Colonic mucosa (tissue), 4 donors: ENCODE data around the gene DCUN1D4. TPM values are rescaled to one million over a fixed set of nuclear protein-coding genes. Genes with fewer than 3 reads are reported as not detected.

Source experiments
- DNase-seq: peaks from one replicate; pipeline ENCODE4 v3.0.0-alpha.2; 2020
- H3K27ac ChIP-seq: fragments of 200-600 bp; one replicate; pipeline ENCODE4 v1.8.0; 2021
- H3K27me3 ChIP-seq: fragments of 200-600 bp; one replicate; pipeline ENCODE4 v1.8.0; 2021
- H3K36me3 ChIP-seq: fragments of 200-600 bp; one replicate; pipeline ENCODE4 v1.8.0; 2021
- H3K4me1 ChIP-seq: fragments of 200-600 bp; one replicate; pipeline ENCODE4 v1.8.0; 2021; ENCODE audit warnings: mild to moderate bottlenecking
- H3K4me3 ChIP-seq: fragments of 200-600 bp; one replicate; pipeline ENCODE4 v1.8.0; 2021
- H3K9ac ChIP-seq, 2 donors: one replicate each; pipeline ENCODE4 v1.7.0; 2013; ENCODE audit warnings: control low read depth in 2 of 2, low read depth in 2 of 2, low read length in 2 of 2
- H3K9me3 ChIP-seq: fragments of 200-600 bp; one replicate; pipeline ENCODE4 v1.8.0; 2021
- intact Hi-C: fragments of 100-400 bp; cut with DNase I; formaldehyde crosslinking; loops from one replicate; pipeline ENCODE4 v1.14.1; 2022
- total RNA-seq, 2 donors: library from RNA; stranded (reverse); fragmentation: NEBNext Ultra II Directional in 1 of 2; extraction: Animal tissue kit (Norgen Biotek cat#: 25700) in 1 of 2; gene quantifications; one replicate each; pipeline ENCODE4 v1.2.1, GENCODE V29; 2021
- TF ChIP-seq, protein P1 (sequence below): fragments of 200-600 bp; IDR thresholded peaks from one replicate; pipeline ENCODE4 v1.8.0; 2022; ENCODE audit warnings: antibody characterized with exemption, mild to moderate bottlenecking
- donor health status: healthy.
- donor health status: DM: no; HTN: no; CAD: no.
- donor health status: DM: no; HTN: no; CAD: no.

Gene DCUN1D4
- total RNA-seq, 2 donors from 2014 or later, result 30.4 to 36.0 TPM

DNA sequence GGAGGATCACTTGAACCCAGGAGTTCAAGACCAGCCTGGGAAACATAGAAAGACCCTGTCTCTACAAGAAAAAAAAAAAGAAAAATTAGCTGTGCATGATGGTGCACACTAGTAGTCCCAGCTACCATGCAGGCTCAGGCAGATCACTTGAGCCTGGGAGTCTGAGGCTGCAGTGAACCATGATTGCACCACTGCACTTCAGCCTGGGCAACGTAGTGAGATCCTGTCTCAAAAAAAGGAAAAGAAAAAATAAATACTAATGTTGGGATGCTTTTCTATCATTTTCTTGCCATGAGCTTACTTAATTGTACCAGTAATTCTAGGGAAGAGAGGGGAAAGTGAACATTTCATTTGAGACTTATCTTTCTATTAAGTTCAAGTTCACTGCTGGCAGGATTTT lies 19.8 kb downstream of the DCUN1D4 start:
- Histone ChIP-seq H3K4me1 (no peaks in the 10 kb centered on the region), H3K27me3 (no peaks in the 10 kb centered on the region), H3K27ac (no peak overlapping the region), H3K9ac (no peak overlapping the region), H3K4me3 (no peak overlapping the region), H3K36me3 (peaks cover 6% of the 10 kb centered on the region), H3K9me3 (no peaks in the 10 kb centered on the region)
- DNase-seq, result no peak
- intact Hi-C loops, result no loop called here
- TF ChIP-seq, protein P1, sequence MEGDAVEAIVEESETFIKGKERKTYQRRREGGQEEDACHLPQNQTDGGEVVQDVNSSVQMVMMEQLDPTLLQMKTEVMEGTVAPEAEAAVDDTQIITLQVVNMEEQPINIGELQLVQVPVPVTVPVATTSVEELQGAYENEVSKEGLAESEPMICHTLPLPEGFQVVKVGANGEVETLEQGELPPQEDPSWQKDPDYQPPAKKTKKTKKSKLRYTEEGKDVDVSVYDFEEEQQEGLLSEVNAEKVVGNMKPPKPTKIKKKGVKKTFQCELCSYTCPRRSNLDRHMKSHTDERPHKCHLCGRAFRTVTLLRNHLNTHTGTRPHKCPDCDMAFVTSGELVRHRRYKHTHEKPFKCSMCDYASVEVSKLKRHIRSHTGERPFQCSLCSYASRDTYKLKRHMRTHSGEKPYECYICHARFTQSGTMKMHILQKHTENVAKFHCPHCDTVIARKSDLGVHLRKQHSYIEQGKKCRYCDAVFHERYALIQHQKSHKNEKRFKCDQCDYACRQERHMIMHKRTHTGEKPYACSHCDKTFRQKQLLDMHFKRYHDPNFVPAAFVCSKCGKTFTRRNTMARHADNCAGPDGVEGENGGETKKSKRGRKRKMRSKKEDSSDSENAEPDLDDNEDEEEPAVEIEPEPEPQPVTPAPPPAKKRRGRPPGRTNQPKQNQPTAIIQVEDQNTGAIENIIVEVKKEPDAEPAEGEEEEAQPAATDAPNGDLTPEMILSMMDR, result no peak

DNA sequence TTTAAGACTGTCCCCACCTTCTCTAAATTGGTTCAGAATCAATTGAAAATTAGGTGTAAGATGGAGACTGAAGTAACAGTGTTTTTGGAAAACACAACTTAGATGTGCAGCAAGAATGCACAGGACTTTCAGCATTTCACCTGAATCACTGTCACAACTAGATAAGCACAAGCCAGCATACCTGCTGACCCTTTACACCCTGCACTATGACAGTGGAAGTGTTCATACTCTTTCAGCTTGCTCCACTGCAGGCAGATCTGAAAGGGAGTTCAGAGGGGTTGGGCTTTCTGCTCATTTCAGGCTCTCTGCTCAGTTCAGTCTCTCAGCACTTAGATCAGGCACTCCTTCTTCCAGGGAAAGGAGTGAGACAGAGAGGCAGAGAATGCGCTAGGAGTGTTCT lies 22.8 kb downstream of the DCUN1D4 start:
- intact Hi-C loops, result no loop called here
- Histone ChIP-seq H3K27me3 (no peaks in the 10 kb centered on the region), H3K4me3 (no peak overlapping the region), H3K9me3 (no peaks in the 10 kb centered on the region), H3K9ac (no peak overlapping the region), H3K36me3 (peaks cover 7% of the 10 kb centered on the region), H3K27ac (no peak overlapping the region), H3K4me1 (no peaks in the 10 kb centered on the region)
- TF ChIP-seq, protein P1, result no peak
- no peak for DNase-seq

DNA sequence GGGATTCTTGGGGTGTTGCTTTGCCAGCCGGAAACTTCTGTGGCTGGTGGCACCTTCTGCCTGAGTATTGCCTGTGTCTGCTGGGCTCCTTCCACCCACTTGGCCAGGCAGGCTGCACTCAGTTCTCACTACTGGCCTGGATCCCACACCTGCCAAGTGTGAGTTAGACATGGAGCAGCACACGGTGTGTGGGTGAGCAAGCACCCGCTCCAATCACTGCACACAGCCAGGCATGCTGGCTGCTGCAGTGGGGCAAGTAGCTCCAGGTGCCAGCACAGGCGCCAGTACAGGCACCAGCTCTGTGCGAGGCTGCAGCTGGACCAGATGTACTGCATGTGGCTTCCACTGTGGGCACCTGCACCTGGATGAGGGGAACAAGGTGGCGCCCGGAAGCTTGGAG lies 23.9 kb downstream of the DCUN1D4 start:
- no peaks in the 10 kb centered on the region for H3K4me1 ChIP-seq
- H3K27me3 ChIP-seq, result no peaks in the 10 kb centered on the region
- H3K4me3 ChIP-seq, result no peak overlapping the region
- no peak for DNase-seq
- no peaks in the 10 kb centered on the region for H3K9me3 ChIP-seq
- peaks cover 7% of the 10 kb centered on the region for H3K36me3 ChIP-seq
- TF ChIP-seq, protein P1, result no peak
- H3K27ac ChIP-seq, result no peak overlapping the region
- intact Hi-C loops, result no loop called here
- H3K9ac ChIP-seq, result no peak overlapping the region

DNA sequence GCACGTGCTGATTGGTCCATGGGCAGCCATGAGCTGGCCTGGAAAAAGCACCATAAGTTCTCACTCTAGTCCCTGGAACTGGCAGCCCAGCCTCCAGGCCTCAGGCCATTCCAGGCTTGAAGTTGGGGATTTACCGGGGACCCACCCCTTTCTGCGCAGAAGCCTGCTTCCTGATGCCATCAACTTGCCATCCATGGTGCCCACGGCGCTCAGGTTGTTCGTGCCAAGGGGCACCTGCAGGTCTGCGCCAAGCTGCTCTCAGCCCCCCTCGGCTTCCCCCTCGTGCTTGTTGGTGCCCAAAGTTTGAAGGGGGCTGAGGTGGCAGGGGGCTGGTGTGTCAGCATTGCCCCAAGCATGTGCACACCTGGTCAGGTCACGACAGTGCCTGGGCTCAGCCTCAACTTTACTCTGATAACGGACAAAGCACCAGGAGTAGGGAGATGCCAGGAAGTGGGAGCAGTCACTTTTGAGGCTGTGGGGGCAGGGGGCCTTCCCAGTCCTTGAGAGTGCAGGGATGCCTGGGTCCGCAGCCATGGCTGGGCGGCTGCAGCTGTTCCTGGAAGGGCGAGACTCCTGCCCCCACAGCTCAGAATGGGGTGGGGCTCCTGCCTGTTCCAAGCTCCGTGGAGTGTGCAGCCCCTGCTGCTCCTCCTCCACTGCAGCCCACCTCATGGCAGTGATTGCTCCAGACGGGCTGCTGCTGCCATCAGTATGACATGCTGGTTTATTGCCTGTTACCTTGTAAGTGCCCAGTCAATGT lies 24.9 kb downstream of the DCUN1D4 start:
- no peak for DNase-seq
- H3K9ac ChIP-seq, result no peak overlapping the region
- H3K27ac ChIP-seq, result no peak overlapping the region
- no peak overlapping the region for H3K4me3 ChIP-seq
- TF ChIP-seq, protein P1, result no peak
- H3K27me3 ChIP-seq, result no peaks in the 10 kb centered on the region
- peaks cover 12% of the 10 kb centered on the region for H3K36me3 ChIP-seq
- no peaks in the 10 kb centered on the region for H3K4me1 ChIP-seq
- intact Hi-C loops, result no loop called here
- H3K9me3 ChIP-seq, result no peaks in the 10 kb centered on the region

DNA sequence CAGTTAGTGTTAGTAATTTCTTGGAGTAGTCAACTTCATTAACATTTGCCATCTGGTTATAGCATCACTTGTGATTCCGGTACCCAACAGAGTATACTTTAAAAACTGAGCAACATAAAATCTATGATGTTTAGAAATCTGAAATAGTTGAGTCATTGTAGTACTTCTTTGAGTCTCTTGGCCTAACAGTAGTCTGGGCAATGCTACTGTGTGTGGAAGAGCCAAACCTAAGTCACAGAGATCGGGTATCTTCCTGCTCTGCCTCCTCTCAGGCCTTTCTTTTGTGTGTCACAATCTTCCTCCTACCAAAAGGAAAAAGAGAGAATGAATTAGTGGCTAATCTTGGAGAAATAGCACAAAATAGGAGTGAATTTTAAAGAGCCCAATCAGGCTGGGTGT lies 25.5 kb downstream of the DCUN1D4 start:
- peaks cover 12% of the 10 kb centered on the region for H3K36me3 ChIP-seq
- no peak overlapping the region for H3K9ac ChIP-seq
- no peak overlapping the region for H3K27ac ChIP-seq
- no peaks in the 10 kb centered on the region for H3K9me3 ChIP-seq
- no peak overlapping the region for H3K4me3 ChIP-seq
- intact Hi-C loops, result no loop called here
- no peaks in the 10 kb centered on the region for H3K27me3 ChIP-seq
- H3K4me1 ChIP-seq, result no peaks in the 10 kb centered on the region
- TF ChIP-seq, protein P1, result no peak
- no peak for DNase-seq
